Kidney (tissue), 14 donors: ENCODE measurements around the gene MRPS2. TPM values are rescaled to one million over a fixed set of nuclear protein-coding genes. Genes with fewer than 3 reads are reported as not detected.
A peak's percentile ranks its signal among the peaks of the same experiment; 100 is the strongest.

ENCODE experiments used
- DNase-seq, 5 donors: peaks; one replicate each; pipeline ENCODE4 v3.0.0-alpha.2; 2013 to 2020
- FAIRE-seq: peaks from 2 replicates; lab custom pipeline; 2012; peaks lifted over from hg19 to GRCh38; lab: Jason Lieb, UNC
- H3K27ac ChIP-seq, 2 donors: one replicate each; pipeline ENCODE4 v1.7.0; 2013; ENCODE audit warnings: low read depth in 2 of 2, low read length in 2 of 2, inconsistent platforms in 1 of 2
- H3K27me3 ChIP-seq: one replicate; pipeline ENCODE4 v1.7.1; 2013; ENCODE audit warnings: low read length, inconsistent platforms; ENCODE audit not compliant: control insufficient read depth, insufficient read depth
- H3K36me3 ChIP-seq, 3 donors: one replicate each; pipeline versions ENCODE4 v1.7.0 to v1.7.1; 2013; ENCODE audit warnings: low read length in 3 of 3, control low read depth in 1 of 3, inconsistent platforms in 1 of 3; ENCODE audit not compliant: insufficient read depth in 3 of 3, control insufficient read depth in 2 of 3
- H3K4me1 ChIP-seq, 3 donors: one replicate each; pipeline versions ENCODE4 v1.7.0 to v1.7.1; 2013; ENCODE audit warnings: low read length in 3 of 3, inconsistent platforms in 1 of 3, low read depth in 1 of 3; ENCODE audit not compliant: control insufficient read depth in 2 of 3, insufficient read depth in 2 of 3
- H3K4me3 ChIP-seq, 3 donors: one replicate each; pipeline versions ENCODE4 v1.7.0 to v1.8.1; 2013; ENCODE audit warnings: low read length in 3 of 3, control low read depth in 1 of 3, inconsistent platforms in 1 of 3
- H3K9ac ChIP-seq, 3 donors: one replicate each; pipeline versions ENCODE4 v1.7.0 to v1.7.1; 2013; ENCODE audit warnings: low read length in 3 of 3, control low read depth in 1 of 3, inconsistent platforms in 1 of 3
- H3K9me3 ChIP-seq, 3 donors: one replicate each; pipeline versions ENCODE4 v1.7.0 to v1.7.1; 2013; ENCODE audit warnings: low read length in 3 of 3, control low read depth in 1 of 3, inconsistent platforms in 1 of 3; ENCODE audit not compliant: control insufficient read depth in 2 of 3, insufficient read depth in 1 of 3
- intact Hi-C: fragments of 100-400 bp; cut with DNase I; formaldehyde crosslinking; loops from one replicate; pipeline ENCODE4 v1.11.1; 2022
- polyA plus RNA-seq: library from polyadenylated mRNA; stranded (reverse); fragments of 350-450 nt; fragmentation: Illumina TruSeq; extraction: RNeasy Lipid Tissue Mini Kit (QIAGEN cat#74804); gene quantifications from one replicate; pipeline ENCODE4 v1.2.3, GENCODE V29; 2014; ENCODE audit warnings: low read depth, low replicate concordance; ENCODE audit not compliant: insufficient read depth
- total RNA-seq: library from RNA; stranded (reverse); fragmentation: NEBNext Ultra II Directional; extraction: Animal tissue kit (Norgen Biotek cat#: 25700); gene quantifications from one replicate; pipeline ENCODE4 v1.2.1, GENCODE V29; 2021
- TF ChIP-seq, protein P1 (sequence below): IDR thresholded peaks from 3 replicates; pipeline ENCODE4 v1.5.1; 2012; ENCODE audit warnings: mild to moderate bottlenecking, moderate library complexity, borderline replicate concordance; ENCODE audit not compliant: insufficient read depth; ENCODE audit errors: extremely low read depth
- donor health status: control.
- donor health status: control.
- donor health status: control.
- donor health status: control.
- donor health status: control.
- donor health status: DM: yes; HTN: yes; CAD: no.
- donor health status: Normal renal cell carcinoma (clear cell type).

The MRPS2 gene
- total and polyA plus RNA-seq, 2 donors from 2014 or later, result 29.1 to 92.7 TPM

DNA sequence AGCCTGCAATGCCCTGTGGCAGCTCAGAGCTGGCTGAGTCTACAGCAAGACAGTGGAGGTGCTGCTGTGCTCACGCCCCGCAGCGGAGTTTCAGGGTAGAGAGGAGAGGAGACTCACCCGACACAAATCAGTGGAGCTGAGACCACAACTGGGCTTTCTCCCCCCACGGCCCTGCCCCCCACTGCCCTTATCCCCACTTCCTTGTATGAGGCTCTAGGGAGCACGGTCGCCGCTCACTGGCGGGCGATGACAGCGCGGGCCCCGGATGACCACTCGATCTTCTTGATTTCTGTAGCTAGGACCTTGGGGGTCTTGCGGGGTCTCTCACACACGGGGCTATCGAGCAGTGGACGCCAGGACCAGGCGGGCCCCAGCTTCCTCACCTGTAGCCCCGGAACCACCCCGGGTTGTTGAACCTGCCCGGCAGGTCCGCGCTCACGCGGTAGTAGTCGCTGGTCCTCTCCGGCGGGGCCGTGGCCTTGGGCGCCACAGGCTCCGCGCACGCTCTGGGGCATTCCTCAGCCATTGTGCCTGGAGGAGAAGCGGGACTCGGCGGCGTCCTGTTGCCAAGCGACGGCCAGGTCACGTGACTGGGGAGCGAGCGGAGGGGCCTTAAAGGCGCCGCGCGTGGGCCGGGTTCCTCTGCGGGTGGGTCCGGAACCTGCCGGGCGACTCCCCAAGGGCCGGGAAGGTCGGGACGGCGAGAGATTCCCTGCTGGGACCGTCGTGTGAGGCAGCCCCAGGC is 984 bp upstream of the MRPS2 start:
- intact Hi-C loops, result no loop called here

GRCh38 chr9:135500071-135500524 is 384 bp upstream of the MRPS2 start:
- peak in 1 of 5 donors; percentile 69 for DNase-seq
- H3K4me1 ChIP-seq, result peaks cover 0 to 15% (median 8%) of the 10 kb centered on the region in 3 donors
- H3K27ac ChIP-seq, result peak overlapping the region; percentile 20 to 71
- TF ChIP-seq, protein P1, sequence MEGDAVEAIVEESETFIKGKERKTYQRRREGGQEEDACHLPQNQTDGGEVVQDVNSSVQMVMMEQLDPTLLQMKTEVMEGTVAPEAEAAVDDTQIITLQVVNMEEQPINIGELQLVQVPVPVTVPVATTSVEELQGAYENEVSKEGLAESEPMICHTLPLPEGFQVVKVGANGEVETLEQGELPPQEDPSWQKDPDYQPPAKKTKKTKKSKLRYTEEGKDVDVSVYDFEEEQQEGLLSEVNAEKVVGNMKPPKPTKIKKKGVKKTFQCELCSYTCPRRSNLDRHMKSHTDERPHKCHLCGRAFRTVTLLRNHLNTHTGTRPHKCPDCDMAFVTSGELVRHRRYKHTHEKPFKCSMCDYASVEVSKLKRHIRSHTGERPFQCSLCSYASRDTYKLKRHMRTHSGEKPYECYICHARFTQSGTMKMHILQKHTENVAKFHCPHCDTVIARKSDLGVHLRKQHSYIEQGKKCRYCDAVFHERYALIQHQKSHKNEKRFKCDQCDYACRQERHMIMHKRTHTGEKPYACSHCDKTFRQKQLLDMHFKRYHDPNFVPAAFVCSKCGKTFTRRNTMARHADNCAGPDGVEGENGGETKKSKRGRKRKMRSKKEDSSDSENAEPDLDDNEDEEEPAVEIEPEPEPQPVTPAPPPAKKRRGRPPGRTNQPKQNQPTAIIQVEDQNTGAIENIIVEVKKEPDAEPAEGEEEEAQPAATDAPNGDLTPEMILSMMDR, result no peak
- peak overlapping the region; percentile 56 to 88 (median 68) for H3K4me3 ChIP-seq
- H3K9ac ChIP-seq, result peak overlapping the region in 2 of 3 donors; percentile 34 to 69
- intact Hi-C loops, result no loop called here
- no peaks in the 10 kb centered on the region for H3K27me3 ChIP-seq
- no peaks in the 10 kb centered on the region for H3K9me3 ChIP-seq
- no peak for FAIRE-seq
- peaks cover 0 to 12% (median 12%) of the 10 kb centered on the region in 3 donors for H3K36me3 ChIP-seq

More for the DNA sequence above, 984 bp upstream of the MRPS2 start:
- Histone ChIP-seq H3K9ac (peak overlapping the region in 2 of 3 donors; percentile 34 to 69), H3K27me3 (no peaks in the 10 kb centered on the region), H3K9me3 (no peaks in the 10 kb centered on the region), H3K27ac (peak overlapping the region; percentile 20 to 71), H3K4me3 (peak overlapping the region; percentile 28 to 88 (median 68)), H3K36me3 (peaks cover 0 to 12% (median 11%) of the 10 kb centered on the region in 3 donors), H3K4me1 (peaks cover 0 to 15% (median 8%) of the 10 kb centered on the region in 3 donors)
- DNase-seq (peak; percentile 94 to 99 (median 95)), FAIRE-seq (no peak)
- TF ChIP-seq, protein P1, result no peak

DNA sequence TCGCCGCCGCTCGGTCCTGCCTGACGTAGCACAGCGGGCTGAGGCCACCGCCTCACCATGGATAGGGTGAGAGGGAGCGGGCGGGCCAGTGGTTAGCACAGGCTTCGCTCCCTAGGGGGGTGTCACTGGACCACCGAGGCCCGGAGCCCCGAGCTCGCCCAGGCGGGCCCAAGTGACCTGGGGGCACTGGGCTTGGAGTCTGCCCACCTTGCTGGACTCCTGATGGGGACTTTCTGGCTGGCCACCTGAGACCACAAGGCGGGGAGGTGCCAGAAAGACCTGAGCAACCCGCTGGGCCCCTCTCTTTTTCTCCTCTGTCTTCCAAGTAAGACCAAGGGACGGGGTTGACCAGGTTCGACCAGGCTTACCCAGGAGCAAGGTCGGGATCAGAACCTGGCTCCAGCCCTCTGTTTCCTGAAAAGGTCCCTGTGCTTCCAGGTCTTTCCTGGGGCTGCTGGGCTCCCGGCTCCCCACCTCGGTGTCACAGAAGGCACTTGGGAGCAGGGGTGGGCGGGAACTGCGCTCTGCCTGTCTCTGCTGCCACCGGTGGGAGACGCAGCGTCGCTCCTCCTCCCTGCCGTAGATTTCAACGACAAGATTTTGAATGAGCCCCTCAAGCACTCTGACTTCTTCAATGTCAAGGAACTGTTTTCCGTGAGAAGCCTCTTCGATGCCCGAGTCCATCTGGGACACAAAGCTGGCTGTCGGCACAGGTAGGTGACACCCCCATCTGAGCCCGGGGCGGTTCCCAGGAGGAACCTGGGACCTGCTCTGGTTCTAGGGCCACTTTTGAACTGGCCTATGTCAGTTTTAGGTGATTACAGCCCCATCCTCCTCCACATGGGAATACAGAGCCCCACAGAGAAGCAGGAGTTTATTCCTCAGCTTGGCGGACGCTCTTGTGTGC is 1.0 kb downstream of the MRPS2 start:
- Histone ChIP-seq H3K27ac (no peak overlapping the region), H3K27me3 (no peaks in the 10 kb centered on the region), H3K9ac (peak overlapping the region; percentile 10 to 78 (median 54)), H3K36me3 (peaks cover 0 to 12% (median 12%) of the 10 kb centered on the region in 3 donors), H3K4me1 (peaks cover 0 to 15% (median 8%) of the 10 kb centered on the region in 3 donors), H3K4me3 (peak overlapping the region; percentile 45 to 88 (median 69)), H3K9me3 (no peaks in the 10 kb centered on the region)
- DNase-seq (peak in 1 of 5 donors; percentile 69), FAIRE-seq (no peak)
- TF ChIP-seq, protein P1, result no peak
- intact Hi-C loops, result no loop called here
